22Rv1 (cell line): ENCODE results near the gene HMG20B.

Experiments used
- ZFX ChIP-seq: fragments of 450-650 bp; IDR thresholded peaks from 2 replicates; pipeline ENCODE4 v1.6.1; 2017; ENCODE audit warnings: antibody characterized with exemption, borderline replicate concordance
- TF ChIP-seq, protein P1 (sequence below): fragments of 450-650 bp; IDR thresholded peaks from 2 replicates; pipeline ENCODE4 v1.5.1; 2017; ENCODE audit warnings: mild to moderate bottlenecking

DNA sequence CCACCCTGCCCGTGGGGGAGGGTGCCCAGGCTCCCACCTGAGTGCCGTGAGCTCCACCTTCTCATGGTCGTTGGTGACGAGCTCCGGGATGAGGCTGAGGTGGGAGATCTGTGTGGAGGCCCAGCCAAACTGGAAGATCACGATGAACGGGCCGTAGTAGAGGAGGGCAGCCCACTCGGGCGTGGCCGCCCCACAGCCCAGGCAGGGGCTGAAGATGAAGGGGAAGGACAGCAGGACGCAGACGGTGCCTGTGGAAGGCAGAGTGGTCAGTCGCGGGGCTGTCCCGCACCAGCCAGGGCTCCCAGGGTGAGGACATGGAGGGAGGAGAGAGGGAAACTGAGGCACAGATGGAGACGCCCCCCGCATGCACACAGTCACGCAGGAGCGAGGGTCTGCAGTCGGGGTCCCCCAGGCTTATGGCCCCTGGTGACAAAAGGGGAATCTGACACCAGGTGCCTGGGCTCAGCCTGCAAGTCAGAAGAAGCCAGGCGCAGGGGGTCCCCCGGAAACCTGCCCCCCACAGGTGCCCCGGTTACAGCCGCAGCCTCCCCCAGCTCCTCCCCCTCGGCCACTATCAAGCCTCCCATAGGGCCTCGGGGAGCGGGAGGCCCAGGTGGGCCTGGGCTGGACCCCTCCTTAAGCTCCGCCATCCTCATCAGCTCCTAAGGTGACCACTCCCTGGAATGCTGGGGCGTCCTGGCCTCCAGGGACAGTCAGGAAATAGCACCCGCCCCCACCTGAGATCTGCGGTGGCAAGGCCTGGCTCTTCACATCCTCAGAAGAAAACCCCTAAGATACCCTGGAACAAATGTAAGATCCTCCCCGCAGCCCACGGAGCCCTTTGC is 21.6 kb upstream of the HMG20B start:
- TF ChIP-seq, protein P1, sequence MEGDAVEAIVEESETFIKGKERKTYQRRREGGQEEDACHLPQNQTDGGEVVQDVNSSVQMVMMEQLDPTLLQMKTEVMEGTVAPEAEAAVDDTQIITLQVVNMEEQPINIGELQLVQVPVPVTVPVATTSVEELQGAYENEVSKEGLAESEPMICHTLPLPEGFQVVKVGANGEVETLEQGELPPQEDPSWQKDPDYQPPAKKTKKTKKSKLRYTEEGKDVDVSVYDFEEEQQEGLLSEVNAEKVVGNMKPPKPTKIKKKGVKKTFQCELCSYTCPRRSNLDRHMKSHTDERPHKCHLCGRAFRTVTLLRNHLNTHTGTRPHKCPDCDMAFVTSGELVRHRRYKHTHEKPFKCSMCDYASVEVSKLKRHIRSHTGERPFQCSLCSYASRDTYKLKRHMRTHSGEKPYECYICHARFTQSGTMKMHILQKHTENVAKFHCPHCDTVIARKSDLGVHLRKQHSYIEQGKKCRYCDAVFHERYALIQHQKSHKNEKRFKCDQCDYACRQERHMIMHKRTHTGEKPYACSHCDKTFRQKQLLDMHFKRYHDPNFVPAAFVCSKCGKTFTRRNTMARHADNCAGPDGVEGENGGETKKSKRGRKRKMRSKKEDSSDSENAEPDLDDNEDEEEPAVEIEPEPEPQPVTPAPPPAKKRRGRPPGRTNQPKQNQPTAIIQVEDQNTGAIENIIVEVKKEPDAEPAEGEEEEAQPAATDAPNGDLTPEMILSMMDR = no peak
- TF ChIP-seq ZFX = no peak
